Measurements from ENCODE around the gene PGLYRP4.

GRCh38 chr1:153363641-153364040 lies 15.0 kb upstream of the PGLYRP4 start:
- no peak for TF ChIP-seq CTCF (IDR thresholded peaks at IDR 0.05)
- TF ChIP-seq EZH2 (IDR thresholded peaks at IDR 0.05; ENCODE audit: borderline replicate concordance, insufficient read depth, low read depth, low read length, poor library complexity, severe bottlenecking): no peak

Measured in B cell (primary cell).